ENCODE measurements around the gene CNIH1.
"Not testable (repeated sequence)": the region's sequence is repeated elsewhere in the genome, so short reads cannot be mapped to it uniquely, and the experiment has no call there.

CNIH1 gene

DNA sequence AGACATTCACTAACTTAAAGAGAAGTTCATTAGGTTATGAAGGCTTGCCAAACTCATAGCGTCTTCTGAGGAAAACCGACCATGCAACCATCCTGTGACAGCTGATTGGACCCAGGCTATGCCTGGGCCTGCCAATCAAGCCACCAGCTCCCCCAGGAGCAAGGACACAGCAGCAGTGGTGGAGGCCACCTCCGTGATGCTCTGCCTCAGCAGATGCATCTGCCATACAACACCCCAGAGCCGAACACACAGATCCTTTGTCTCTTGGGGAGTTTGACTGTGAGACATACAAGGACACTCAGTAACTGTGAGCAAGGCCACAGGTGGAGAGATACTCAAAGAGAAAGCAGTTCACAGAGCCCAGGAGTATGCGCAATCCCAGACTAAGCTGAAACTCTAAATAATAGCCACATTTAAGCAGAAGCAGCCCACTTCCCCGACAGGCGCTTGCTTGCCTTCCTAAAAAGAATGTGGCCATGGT lies 10.0 kb upstream of the CNIH1 start:
- Histone ChIP-seq H3K4me3 (ENCODE audit: extremely low read depth, insufficient read depth, low read length, poor library complexity, severe bottlenecking) (no peak overlapping the region), H3K9me3 (ENCODE audit: control insufficient read depth, low read length) (no peaks in the 10 kb centered on the region), H3K36me3 (ENCODE audit: control insufficient read depth, insufficient read depth, low read length) (no peaks in the 10 kb centered on the region), H3K27ac (ENCODE audit: low read depth, low read length, severe bottlenecking) (no peak overlapping the region), H3K4me1 (ENCODE audit: control insufficient read depth, insufficient read depth, low read length, poor library complexity, severe bottlenecking) (peaks cover 6% of the 10 kb centered on the region)
- 89 to 94% methylated on average over 6 of the region's 7 CpGs for WGBS, 2 experiments (ENCODE audit: insufficient coverage in 2 of 2)

DNA sequence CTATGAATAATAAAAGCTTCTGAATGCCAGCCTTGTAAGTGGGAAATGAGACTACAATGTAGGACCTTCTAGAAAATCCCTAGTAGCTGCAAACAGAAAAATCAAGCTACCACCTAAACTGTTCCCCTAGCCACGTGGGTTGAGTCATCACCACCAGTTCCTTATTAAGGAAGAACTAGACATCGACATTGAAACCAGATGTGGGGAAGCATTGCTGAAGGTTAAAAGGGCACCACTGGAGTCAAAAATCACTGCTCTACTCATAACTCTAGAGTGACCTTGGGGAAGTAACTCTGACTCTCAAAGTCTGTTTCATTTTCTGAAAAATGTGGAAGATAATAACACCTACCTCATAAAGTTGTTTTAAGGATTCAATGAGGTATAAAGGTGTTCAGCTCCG lies 9.4 kb upstream of the CNIH1 start:
- Histone ChIP-seq H3K4me1 (ENCODE audit: control insufficient read depth, insufficient read depth, low read length, poor library complexity, severe bottlenecking) (peaks cover 9% of the 10 kb centered on the region), H3K9me3 (ENCODE audit: control insufficient read depth, low read length) (no peaks in the 10 kb centered on the region), H3K27ac (ENCODE audit: low read depth, low read length, severe bottlenecking) (no peak overlapping the region), H3K36me3 (ENCODE audit: control insufficient read depth, insufficient read depth, low read length) (no peaks in the 10 kb centered on the region), H3K4me3 (ENCODE audit: extremely low read depth, insufficient read depth, low read length, poor library complexity, severe bottlenecking) (no peak overlapping the region)
- WGBS, 2 experiments (ENCODE audit: insufficient coverage in 2 of 2) = 100% methylated on average over 2 of the region's 3 CpGs; no CpG with 5 or more reads in 1 of the 2 experiments

DNA sequence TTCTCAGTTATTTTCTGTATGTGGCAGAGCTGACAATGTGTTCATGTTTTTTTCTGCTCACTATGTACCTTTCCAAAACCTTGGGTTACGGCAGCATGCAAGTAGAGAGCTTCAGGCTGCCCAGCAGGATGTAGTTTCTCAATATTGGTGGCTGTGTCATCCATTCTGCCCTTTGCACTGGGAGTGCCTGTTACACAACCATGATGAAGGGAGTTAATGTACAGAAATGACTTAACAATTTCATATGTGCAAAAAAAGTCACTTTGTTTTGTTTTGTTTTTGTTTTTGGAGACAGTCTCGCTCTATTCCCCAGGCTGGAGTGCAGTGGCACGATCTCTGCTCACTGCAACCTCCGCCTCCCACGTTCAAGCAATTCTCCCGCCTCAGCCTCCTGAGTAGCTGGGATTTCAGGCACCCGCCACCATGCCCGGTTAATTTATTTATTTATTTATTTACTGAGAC lies 6.1 kb upstream of the CNIH1 start:
- 93 to 96% methylated on average over 6 to 8 of the region's 8 CpGs for WGBS, 2 experiments (ENCODE audit: insufficient coverage in 2 of 2)
- H3K4me3 ChIP-seq (ENCODE audit: extremely low read depth, insufficient read depth, low read length, poor library complexity, severe bottlenecking) = no peak overlapping the region
- no peaks in the 10 kb centered on the region for H3K36me3 ChIP-seq (ENCODE audit: control insufficient read depth, insufficient read depth, low read length)
- H3K9me3 ChIP-seq (ENCODE audit: control insufficient read depth, low read length) = no peaks in the 10 kb centered on the region
- peaks cover 9% of the 10 kb centered on the region for H3K4me1 ChIP-seq (ENCODE audit: control insufficient read depth, insufficient read depth, low read length, poor library complexity, severe bottlenecking)
- H3K27ac ChIP-seq (ENCODE audit: low read depth, low read length, severe bottlenecking) = no peak overlapping the region

DNA sequence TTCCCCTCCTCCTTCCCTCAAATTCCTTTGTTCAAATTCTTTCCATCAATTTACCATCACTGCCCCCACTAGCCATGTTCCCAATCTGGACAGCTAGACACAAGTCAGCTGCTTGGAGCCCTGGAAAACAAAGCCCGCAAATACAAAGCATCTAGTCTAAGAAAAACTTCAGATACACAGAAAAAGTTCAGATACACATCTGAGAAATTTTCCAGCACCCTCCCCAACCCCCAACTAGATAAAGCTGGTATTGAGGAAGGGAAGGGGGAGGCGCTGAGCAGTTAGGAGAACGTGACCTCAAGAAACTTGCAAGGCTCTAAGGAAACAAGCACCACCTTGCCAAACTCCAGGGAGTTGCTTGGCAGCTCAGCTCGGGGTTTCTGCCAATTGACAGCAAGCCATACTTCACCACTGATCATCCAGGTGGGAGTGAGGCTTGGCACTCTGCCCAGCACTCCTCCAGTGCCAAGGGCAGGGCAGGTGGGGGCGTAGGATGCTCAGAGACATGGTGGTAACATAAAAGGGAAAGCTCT lies 5.1 kb upstream of the CNIH1 start:
- Histone ChIP-seq H3K4me3 (ENCODE audit: extremely low read depth, insufficient read depth, low read length, poor library complexity, severe bottlenecking) (no peak overlapping the region), H3K9me3 (ENCODE audit: control insufficient read depth, low read length) (no peaks in the 10 kb centered on the region), H3K4me1 (ENCODE audit: control insufficient read depth, insufficient read depth, low read length, poor library complexity, severe bottlenecking) (peaks cover 9% of the 10 kb centered on the region), H3K27ac (ENCODE audit: low read depth, low read length, severe bottlenecking) (no peak overlapping the region), H3K36me3 (ENCODE audit: control insufficient read depth, insufficient read depth, low read length) (no peaks in the 10 kb centered on the region)
- 50 to 75% methylated on average over 1 to 3 of the region's 5 CpGs for WGBS, 2 experiments (ENCODE audit: insufficient coverage in 2 of 2)

DNA sequence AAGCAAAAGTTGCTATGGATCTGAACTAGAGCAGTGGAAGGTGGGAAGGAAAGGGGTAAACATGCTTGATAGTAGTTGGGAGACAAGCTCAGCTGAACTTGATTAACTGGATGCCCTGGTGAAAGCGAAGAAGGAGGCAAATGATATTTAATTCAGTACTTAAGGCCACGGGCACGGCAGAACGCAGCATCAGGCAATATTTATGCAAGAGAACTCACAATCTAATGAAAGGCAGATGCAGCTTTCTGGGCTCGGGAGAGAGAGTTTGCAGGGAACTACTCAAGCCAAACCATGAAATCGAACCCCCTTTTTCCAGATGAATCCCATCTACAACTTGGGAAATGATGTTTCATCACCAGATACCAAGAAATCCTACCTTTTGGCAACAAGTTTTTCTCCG lies 3.5 kb upstream of the CNIH1 start:
- 97% methylated on average over 7 of the region's 7 CpGs for WGBS, 2 experiments (ENCODE audit: insufficient coverage in 2 of 2)
- Histone ChIP-seq H3K9me3 (ENCODE audit: control insufficient read depth, low read length) (no peaks in the 10 kb centered on the region), H3K4me3 (ENCODE audit: extremely low read depth, insufficient read depth, low read length, poor library complexity, severe bottlenecking) (no peak overlapping the region), H3K27ac (ENCODE audit: low read depth, low read length, severe bottlenecking) (no peak overlapping the region), H3K4me1 (ENCODE audit: control insufficient read depth, insufficient read depth, low read length, poor library complexity, severe bottlenecking) (peaks cover 5% of the 10 kb centered on the region), H3K36me3 (ENCODE audit: control insufficient read depth, insufficient read depth, low read length) (no peaks in the 10 kb centered on the region)

- no peaks in the 10 kb centered on the region for H3K36me3 ChIP-seq (ENCODE audit: control insufficient read depth, insufficient read depth, low read length)
- H3K9me3 ChIP-seq (ENCODE audit: control insufficient read depth, low read length) = no peaks in the 10 kb centered on the region
- 91 to 93% methylated on average over 14 to 15 of the region's 18 CpGs for WGBS, 2 experiments (ENCODE audit: insufficient coverage in 2 of 2)
- no peak overlapping the region for H3K27ac ChIP-seq (ENCODE audit: low read depth, low read length, severe bottlenecking)
- H3K4me3 ChIP-seq (ENCODE audit: extremely low read depth, insufficient read depth, low read length, poor library complexity, severe bottlenecking) = no peak overlapping the region
- peaks cover 5% of the 10 kb centered on the region for H3K4me1 ChIP-seq (ENCODE audit: control insufficient read depth, insufficient read depth, low read length, poor library complexity, severe bottlenecking)
Observed at GRCh38 chr14:54443981-54444380, 2.8 kb upstream of the CNIH1 start.

DNA sequence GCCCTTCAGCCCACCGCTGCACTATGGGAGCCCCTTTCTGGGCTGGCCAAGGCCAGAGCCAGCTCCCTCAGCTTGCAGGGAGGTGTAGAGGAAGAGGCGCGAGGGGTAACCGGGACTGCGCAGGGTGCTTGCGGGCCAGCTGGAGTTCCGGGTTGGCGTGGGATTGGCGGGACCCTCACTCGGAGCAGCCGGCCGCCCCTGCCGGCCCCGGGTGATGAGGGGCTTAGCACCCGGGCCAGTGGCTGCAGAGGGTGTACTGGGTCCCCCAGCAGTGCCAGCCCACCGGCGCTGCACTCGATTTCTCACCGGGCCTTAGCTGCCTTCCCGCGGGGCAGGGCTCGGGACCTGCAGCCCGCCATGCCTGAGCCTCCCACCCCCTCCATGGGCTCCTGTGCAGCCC lies 1.8 kb upstream of the CNIH1 start:
- H3K4me1 ChIP-seq (ENCODE audit: control insufficient read depth, insufficient read depth, low read length, poor library complexity, severe bottlenecking); H3K27ac ChIP-seq (ENCODE audit: low read depth, low read length, severe bottlenecking); H3K9me3 ChIP-seq (ENCODE audit: control insufficient read depth, low read length); H3K36me3 ChIP-seq (ENCODE audit: control insufficient read depth, insufficient read depth, low read length); H3K4me3 ChIP-seq (ENCODE audit: extremely low read depth, insufficient read depth, low read length, poor library complexity, severe bottlenecking): not testable (repeated sequence)
- 92 to 94% methylated on average over 6 to 11 of the region's 23 CpGs for WGBS, 2 experiments (ENCODE audit: insufficient coverage in 2 of 2)

DNA sequence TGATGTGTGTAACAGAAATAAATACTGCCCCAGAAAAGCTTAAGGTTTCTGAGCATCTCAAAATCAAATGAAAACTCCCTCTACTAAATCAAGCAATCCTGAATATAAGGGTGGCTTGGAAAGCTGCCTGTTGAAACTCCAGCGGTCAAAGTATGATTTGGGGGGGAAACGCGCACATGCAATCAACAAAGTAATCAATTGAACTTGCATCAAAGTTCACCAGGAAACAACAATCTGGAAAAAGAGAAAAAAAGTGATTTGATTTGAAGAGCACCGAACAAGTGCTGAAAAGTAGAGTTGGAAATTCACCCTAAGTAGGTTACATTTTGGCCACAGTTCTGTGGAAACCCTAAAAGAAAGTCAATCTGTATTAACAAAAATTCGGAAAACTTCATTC lies 700 bp downstream of the CNIH1 start:
- Histone ChIP-seq H3K4me3 (ENCODE audit: extremely low read depth, insufficient read depth, low read length, poor library complexity, severe bottlenecking) (peak overlapping the region; percentile 70), H3K4me1 (ENCODE audit: control insufficient read depth, insufficient read depth, low read length, poor library complexity, severe bottlenecking) (peaks cover 14% of the 10 kb centered on the region), H3K27ac (ENCODE audit: low read depth, low read length, severe bottlenecking) (peak overlapping the region; percentile 98), H3K9me3 (ENCODE audit: control insufficient read depth, low read length) (no peaks in the 10 kb centered on the region), H3K36me3 (ENCODE audit: control insufficient read depth, insufficient read depth, low read length) (peaks cover 6% of the 10 kb centered on the region)
- WGBS, 2 experiments (ENCODE audit: insufficient coverage in 2 of 2) = 0% methylated on average over 1 of the region's 5 CpGs; no CpG with 5 or more reads in 1 of the 2 experiments

DNA sequence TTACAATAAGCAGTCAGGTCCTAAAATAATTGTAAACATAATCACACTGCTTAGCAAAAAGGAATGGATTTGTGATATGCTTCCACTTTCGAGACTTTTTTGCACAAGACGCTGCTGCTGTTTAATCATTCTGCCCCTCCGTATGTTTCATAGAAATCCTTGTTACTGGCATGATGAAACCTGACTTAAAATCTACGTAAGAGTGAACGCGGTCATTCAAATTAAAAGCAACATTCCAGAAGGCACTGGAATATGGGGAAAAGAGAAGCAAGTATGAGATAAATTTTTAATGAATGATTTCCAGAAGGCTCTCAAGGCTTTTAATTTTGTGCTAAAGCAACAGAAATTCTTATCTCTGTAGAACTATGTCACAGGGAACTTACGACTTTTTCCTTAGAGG lies 1.1 kb downstream of the CNIH1 start:
- H3K27ac ChIP-seq (ENCODE audit: low read depth, low read length, severe bottlenecking) = peak overlapping the region; percentile 98
- peak overlapping the region; percentile 70 for H3K4me3 ChIP-seq (ENCODE audit: extremely low read depth, insufficient read depth, low read length, poor library complexity, severe bottlenecking)
- H3K36me3 ChIP-seq (ENCODE audit: control insufficient read depth, insufficient read depth, low read length) = peaks cover 10% of the 10 kb centered on the region
- WGBS, 2 experiments (ENCODE audit: insufficient coverage in 2 of 2) = 66 to 77% methylated on average over 6 of the region's 7 CpGs
- peaks cover 18% of the 10 kb centered on the region for H3K4me1 ChIP-seq (ENCODE audit: control insufficient read depth, insufficient read depth, low read length, poor library complexity, severe bottlenecking)
- no peaks in the 10 kb centered on the region for H3K9me3 ChIP-seq (ENCODE audit: control insufficient read depth, low read length)

- H3K4me3 ChIP-seq (ENCODE audit: extremely low read depth, insufficient read depth, low read length, poor library complexity, severe bottlenecking) = no peak overlapping the region
- H3K36me3 ChIP-seq (ENCODE audit: control insufficient read depth, insufficient read depth, low read length) = peaks cover 21% of the 10 kb centered on the region
- H3K27ac ChIP-seq (ENCODE audit: low read depth, low read length, severe bottlenecking) = no peak overlapping the region
- 60% methylated on average over 2 of the region's 4 CpGs; no CpG with 5 or more reads in 1 of the 2 experiments for WGBS, 2 experiments (ENCODE audit: insufficient coverage in 2 of 2)
- H3K4me1 ChIP-seq (ENCODE audit: control insufficient read depth, insufficient read depth, low read length, poor library complexity, severe bottlenecking) = peaks cover 21% of the 10 kb centered on the region
- no peaks in the 10 kb centered on the region for H3K9me3 ChIP-seq (ENCODE audit: control insufficient read depth, low read length)
Observed at GRCh38 chr14:54438703-54439102, 2.5 kb downstream of the CNIH1 start.

- peaks cover 21% of the 10 kb centered on the region for H3K4me1 ChIP-seq (ENCODE audit: control insufficient read depth, insufficient read depth, low read length, poor library complexity, severe bottlenecking)
- 94 to 100% methylated on average over 2 to 3 of the region's 4 CpGs for WGBS, 2 experiments (ENCODE audit: insufficient coverage in 2 of 2)
- H3K36me3 ChIP-seq (ENCODE audit: control insufficient read depth, insufficient read depth, low read length) = peaks cover 21% of the 10 kb centered on the region
- not testable (repeated sequence) for H3K9me3 ChIP-seq (ENCODE audit: control insufficient read depth, low read length); H3K4me3 ChIP-seq (ENCODE audit: extremely low read depth, insufficient read depth, low read length, poor library complexity, severe bottlenecking); H3K27ac ChIP-seq (ENCODE audit: low read depth, low read length, severe bottlenecking)
Observed at GRCh38 chr14:54437954-54438353, 3.2 kb downstream of the CNIH1 start.
